T-helper 1 cell (primary cell): ENCODE data around the gene COA8.
"Not testable (repeated sequence)": the region's sequence is repeated elsewhere in the genome, so short reads cannot be mapped to it uniquely, and the experiment has no call there.

Experiments
- DNase-seq, 5 donors: peaks; one replicate each; pipeline ENCODE4 v3.0.0-alpha.2; 2012 to 2020

Gene COA8

GRCh38 chr14:103576371-103577024 is 13.7 kb downstream of the COA8 start:
- DNase-seq: no peak

- DNase-seq: no peak
Observed at GRCh38 chr14:103578401-103579075, 15.8 kb downstream of the COA8 start.

GRCh38 chr14:103581206-103581605 is 18.4 kb downstream of the COA8 start:
- no peak for DNase-seq

- no peak for DNase-seq
Observed at GRCh38 chr14:103581954-103582703, 19.4 kb downstream of the COA8 start.

- no peak for DNase-seq
Observed at GRCh38 chr14:103584326-103584915, 21.7 kb downstream of the COA8 start.

- DNase-seq: no peak
Observed at GRCh38 chr14:103593577-103593976, 30.8 kb downstream of the COA8 start.

GRCh38 chr14:103594265-103594664 is 31.5 kb downstream of the COA8 start:
- DNase-seq: no peak

- DNase-seq: no peak
Observed at GRCh38 chr14:103597623-103598377, 35.0 kb downstream of the COA8 start.

GRCh38 chr14:103600503-103600902 is 37.7 kb downstream of the COA8 start:
- DNase-seq: no peak

GRCh38 chr14:103604620-103605019 is 41.9 kb downstream of the COA8 start:
- no peak for DNase-seq

GRCh38 chr14:103606963-103607668 is 44.4 kb downstream of the COA8 start:
- peak in 4 of 5 donors; percentile 26 to 73 (median 31) for DNase-seq

- DNase-seq: no peak
Observed at GRCh38 chr14:103607822-103608221, 45.1 kb downstream of the COA8 start.

- DNase-seq: not testable (repeated sequence)
Observed at GRCh38 chr14:103609081-103609480, 46.3 kb downstream of the COA8 start.

GRCh38 chr14:103611215-103611614 is 48.5 kb downstream of the COA8 start:
- DNase-seq: no peak

GRCh38 chr14:103613517-103613916 is 50.8 kb downstream of the COA8 start:
- no peak for DNase-seq

GRCh38 chr14:103616635-103617300 is 54.0 kb downstream of the COA8 start:
- no peak for DNase-seq

GRCh38 chr14:103619057-103619456 is 56.3 kb downstream of the COA8 start:
- no peak for DNase-seq

GRCh38 chr14:103621860-103622259 is 59.1 kb downstream of the COA8 start:
- no peak for DNase-seq

- DNase-seq: no peak
Observed at GRCh38 chr14:103623308-103623707, 60.5 kb downstream of the COA8 start.

- DNase-seq: no peak
Observed at GRCh38 chr14:103623883-103624482, 61.2 kb downstream of the COA8 start.

GRCh38 chr14:103624860-103625259 is 62.1 kb downstream of the COA8 start:
- DNase-seq: peak in 1 of 5 donors; percentile 5
